IMR-90 (cell line): ENCODE measurements around the gene HNRNPA3. TPM values are rescaled to one million over a fixed set of nuclear protein-coding genes. Genes with fewer than 3 reads are reported as not detected.

Source experiments
- ATAC-seq: fragments of 200-7000 bp; cut with Tn5 transposase; 2 replicates; pipeline ENCODE4 v1.9.1; 2020; ENCODE audit warnings: low read depth, mild to moderate bottlenecking, moderate library complexity
- BruUV-seq: library from RNA; stranded (reverse); fragments of 400-500 nt; replicated peaks from 2 replicates; lab custom pipeline; 2021; lab: Mats Ljungman, UMichigan
- CTCF ChIA-PET: fragments of 300-600 bp; formaldehyde crosslinking; extraction: SDS; loops from one replicate; lab custom pipeline; 2021; ENCODE audit warnings: antibody characterized with exemption; lab: Yijun Ruan, JAX
- POLR2A ChIA-PET: fragments of 300-600 bp; sonication (Branson Sonifier 250); formaldehyde crosslinking; loops from one replicate; lab custom pipeline; 2022; ENCODE audit warnings: antibody characterized with exemption; ENCODE audit not compliant: unreplicated experiment; lab: Charles Lee
- DNase-seq: peaks from one replicate; pipeline ENCODE4 v3.0.0; 2013
- H2AFZ ChIP-seq: replicated peaks from 2 replicates; pipeline ENCODE3; 2013; ENCODE audit warnings: low read length, mild to moderate bottlenecking; ENCODE audit not compliant: poor library complexity
- H2AK5ac ChIP-seq: 2 replicates; pipeline ENCODE4 v1.6.1; 2013; ENCODE audit warnings: low read depth, low read length, inconsistent platforms
- H2AK9ac ChIP-seq: replicated peaks from 2 replicates; pipeline ENCODE3; 2013; ENCODE audit warnings: mild to moderate bottlenecking, low read depth, low read length, moderate library complexity; ENCODE audit not compliant: poor library complexity
- H2BK120ac ChIP-seq: 2 replicates; pipeline ENCODE4 v1.6.1; 2013; ENCODE audit warnings: low read depth, low read length, inconsistent platforms
- H2BK15ac ChIP-seq: 3 replicates; pipeline ENCODE4 v1.6.1; 2013; ENCODE audit warnings: low read depth, low read length, inconsistent platforms
- H2BK20ac ChIP-seq: 2 replicates; pipeline ENCODE4 v1.6.1; 2013; ENCODE audit warnings: low read depth, mild to moderate bottlenecking, inconsistent platforms, low read length, moderate library complexity
- H2BK5ac ChIP-seq: 2 replicates; pipeline ENCODE4 v1.6.1; 2013; ENCODE audit warnings: mild to moderate bottlenecking, low read depth, low read length, inconsistent platforms; ENCODE audit not compliant: poor library complexity, severe bottlenecking
- H3K14ac ChIP-seq: replicated peaks from 2 replicates; pipeline ENCODE4 v1.6.1; 2013; ENCODE audit warnings: low read depth, low read length, inconsistent platforms
- H3K18ac ChIP-seq: 2 replicates; pipeline ENCODE4 v1.6.1; 2013; ENCODE audit warnings: low read depth, low read length, control low read depth
- H3K23ac ChIP-seq: 2 replicates; pipeline ENCODE4 v1.6.1; 2013; ENCODE audit warnings: low read depth, low read length, inconsistent platforms
- H3K27ac ChIP-seq: 2 replicates; pipeline ENCODE4 v1.5.1; 2013; ENCODE audit warnings: mild to moderate bottlenecking, control low read depth, low read length; ENCODE audit not compliant: insufficient read depth
- H3K27me3 ChIP-seq: 2 replicates; pipeline ENCODE4 v1.6.1; 2013; ENCODE audit warnings: low read length; ENCODE audit not compliant: control insufficient read depth, insufficient read depth
- H3K36me3 ChIP-seq: 2 replicates; pipeline ENCODE4 v1.6.1; 2013; ENCODE audit warnings: low read length, mixed read lengths; ENCODE audit not compliant: control insufficient read depth, insufficient read depth
- H3K4ac ChIP-seq: 2 replicates; pipeline ENCODE4 v1.6.1; 2013; ENCODE audit warnings: low read depth, low read length, inconsistent platforms
- H3K4me1 ChIP-seq: 2 replicates; pipeline ENCODE4 v1.6.1; 2013; ENCODE audit warnings: low read length, mixed read lengths; ENCODE audit not compliant: control insufficient read depth, insufficient read depth
- H3K4me2 ChIP-seq: 2 replicates; pipeline ENCODE4 v1.6.1; 2013; ENCODE audit warnings: low read depth, mild to moderate bottlenecking, control low read depth, low read length, moderate library complexity
- H3K4me3 ChIP-seq: 2 replicates; pipeline ENCODE4 v1.5.1; 2013; ENCODE audit warnings: low read depth, mild to moderate bottlenecking, control low read depth, low read length, moderate library complexity; ENCODE audit not compliant: insufficient read depth
- H3K56ac ChIP-seq: 2 replicates; pipeline ENCODE4 v1.6.1; 2013; ENCODE audit warnings: low read length, inconsistent platforms; ENCODE audit not compliant: insufficient read depth; ENCODE audit errors: extremely low read depth
- H3K79me1 ChIP-seq, 2 experiments: 2 replicates each; pipeline ENCODE4 v1.6.1; 2013; ENCODE audit warnings: low read length in 2 of 2, inconsistent platforms in 1 of 2, low read depth in 1 of 2
- H3K9ac ChIP-seq: 2 replicates; pipeline ENCODE4 v1.6.1; 2013; ENCODE audit warnings: low read depth, low read length, control low read depth
- H3K9me1 ChIP-seq: 2 replicates; pipeline ENCODE4 v1.6.1; 2013; ENCODE audit warnings: low read length, inconsistent platforms; ENCODE audit not compliant: insufficient read depth
- H3K9me3 ChIP-seq: 2 replicates; pipeline ENCODE4 v1.6.1; 2013; ENCODE audit warnings: low read length; ENCODE audit not compliant: control insufficient read depth, insufficient read depth
- H4K20me1 ChIP-seq: 2 replicates; pipeline ENCODE4 v1.6.1; 2013; ENCODE audit warnings: low read length, inconsistent platforms; ENCODE audit not compliant: insufficient read depth
- H4K5ac ChIP-seq: 2 replicates; pipeline ENCODE4 v1.6.1; 2013; ENCODE audit warnings: mild to moderate bottlenecking, low read depth, low read length, control low read depth
- H4K8ac ChIP-seq, 2 experiments: 2 replicates each; pipeline ENCODE4 v1.6.1; 2013; ENCODE audit warnings: low read depth in 2 of 2, low read length in 2 of 2, control low read depth in 1 of 2, inconsistent platforms in 1 of 2
- H4K91ac ChIP-seq: 2 replicates; pipeline ENCODE4 v1.6.1; 2013; ENCODE audit warnings: low read depth, low read length, inconsistent platforms; ENCODE audit not compliant: insufficient read depth
- RAD21 ChIP-seq: IDR thresholded peaks from 2 replicates; pipeline ENCODE4 v1.6.1; 2012; ENCODE audit warnings: low read length, improper control_type of control experiment
- WGBS, 2 experiments: methylation state at CpG; one replicate each; pipeline versions ENCODE4 v1.1.5 to v1.1.7; 2013; ENCODE audit warnings: missing lambda C conversion rate in 2 of 2; ENCODE audit not compliant: insufficient read length in 1 of 2; ENCODE audit errors: extremely low coverage in 2 of 2; 5-methylcytosine and 5-hydroxymethylcytosine counted together
- dilution Hi-C: fragments of 300-500 bp; cut with HindIII; formaldehyde crosslinking; loops from one replicate; pipeline ENCODE4 v1.14.3; 2018; ENCODE audit warnings: low sequenced_read_pairs; ENCODE audit not compliant: unreplicated experiment
- in situ Hi-C: fragments of 300-500 bp; cut with MboI; formaldehyde crosslinking; loops from 3 replicates; pipeline ENCODE4 v1.14.3; 2019; ENCODE audit warnings: low sequenced_read_pairs, inconsistent platforms, mixed read lengths
- intact Hi-C: fragments of 100-400 bp; cut with micrococcal nuclease; formaldehyde crosslinking; loops from 2 replicates; pipeline ENCODE4 v1.10.0; 2022
- polyA plus RNA-seq, 3 experiments: library from polyadenylated mRNA; depleted of rRNA; stranded (reverse); fragments of >200 nt; gene quantifications; 2 replicates each; pipeline ENCODE4 v1.2.3, GENCODE V29; 2012; ENCODE audit warnings: low replicate concordance in 1 of 3
- total RNA-seq: library from RNA; depleted of rRNA; stranded (reverse); fragments of >200 nt; gene quantifications from 2 replicates; pipeline ENCODE4 v1.2.3, GENCODE V29; 2012
- TF ChIP-seq, protein P1 (sequence below): fragments of 150-350 bp; IDR thresholded peaks from 2 replicates; pipeline ENCODE4 v1.6.1; 2017; ENCODE audit warnings: mild to moderate bottlenecking, antibody characterized with exemption, low read length, low read depth
- TF ChIP-seq, protein P2 (sequence below): conservative IDR thresholded peaks from 2 replicates; pipeline ENCODE4 v1.5.1; 2012; ENCODE audit warnings: mild to moderate bottlenecking, low read depth, low read length, improper control_type of control experiment

Gene HNRNPA3
- total and polyA plus RNA-seq, 2 of the 4 experiments (the other 2 are of a cell fraction), result 18.6 to 111 TPM

DNA sequence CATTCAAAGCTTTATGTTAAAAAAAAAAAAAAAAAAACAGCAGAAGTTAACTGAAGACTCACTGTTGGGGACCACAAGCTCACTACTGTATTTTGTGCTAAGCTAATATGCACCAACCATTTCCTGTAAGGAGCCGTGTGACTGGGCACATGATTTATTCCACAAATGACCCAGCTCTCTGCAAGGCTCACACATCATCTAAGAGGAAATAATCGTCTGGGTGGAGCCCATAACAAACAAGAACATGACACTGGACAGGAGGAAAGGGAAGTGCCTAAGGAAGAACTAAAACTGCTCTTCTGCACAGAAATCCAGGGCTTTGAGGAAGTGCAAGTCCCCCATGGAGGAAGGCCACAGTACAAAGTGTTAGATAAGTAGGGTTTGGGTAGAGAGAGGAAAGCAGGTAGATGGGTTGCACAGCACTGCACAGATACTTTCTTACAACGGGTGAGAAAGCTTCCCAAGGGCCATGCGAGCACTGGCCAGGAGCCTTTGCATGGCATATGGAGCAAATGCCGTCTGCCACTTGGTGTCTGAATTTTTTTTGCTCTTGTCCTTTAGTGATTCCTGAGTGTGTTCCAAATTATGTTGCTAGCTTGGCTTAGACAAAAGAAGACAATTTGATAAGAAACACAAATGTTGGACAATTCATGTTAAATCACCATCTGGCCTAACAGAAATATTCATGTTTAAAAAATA lies 27.5 kb downstream of the HNRNPA3 start:
- Histone ChIP-seq H4K8ac (peak overlapping the region in 1 of 2 experiments; percentile 26; a peak in 1 of 4 replicates), H3K79me1 (peaks cover 6 to 44% of the 10 kb centered on the region in 2 experiments; a peak in 3 of 4 replicates), H3K4me3 (no peak overlapping the region), H3K9me3 (no peaks in the 10 kb centered on the region), H3K23ac (peak overlapping the region; percentile 77), H2AFZ (peak overlapping the region; percentile 23), H3K18ac (0 out of 2 replicates have a peak overlapping the region, but pooled peaks have one; percentile 33), H2BK15ac (no peak overlapping the region), H3K9me1 (peaks cover 29% of the 10 kb centered on the region), H4K91ac (no peak overlapping the region), H4K20me1 (peaks cover 92% of the 10 kb centered on the region), H3K56ac (no peak overlapping the region), H2BK5ac (peak overlapping the region; percentile 32), H3K4me1 (peaks cover 32% of the 10 kb centered on the region), H3K27me3 (no peaks in the 10 kb centered on the region), H3K14ac (peak overlapping the region; percentile 53; the same call in 1 of the 2 replicates), H3K9ac (no peak overlapping the region), H2BK20ac (peak overlapping the region; percentile 16; the same call in 1 of the 2 replicates), H3K36me3 (peaks cover 25% of the 10 kb centered on the region), H2AK5ac (peak overlapping the region; percentile 22; the same call in 1 of the 2 replicates), H4K5ac (no peak overlapping the region), H2BK120ac (no peak overlapping the region), H3K4ac (peak overlapping the region; percentile 44; the same call in 1 of the 2 replicates), H2AK9ac (no peak overlapping the region), H3K27ac (peak overlapping the region; percentile 82), H3K4me2 (peak overlapping the region; percentile 21; the same call in 1 of the 2 replicates)
- ChIA-PET POLR2A (interaction anchor here (0.6 kb wide), 1 partner anchor 699 kb away, joined by 7 read pairs; no protein-coding TSS in a partner anchor), CTCF (interaction anchor here (1.6 kb wide), 1 partner anchor 75 kb away, joined by 4 read pairs; no protein-coding TSS in a partner anchor)
- DNase-seq (peak; percentile 49), ATAC-seq (no peak)
- dilution Hi-C loops (no loop called here), in situ Hi-C loops (no loop called here), intact Hi-C loops (loop anchor here (5.0 kb wide), 1 partner anchor 92 kb away; no protein-coding TSS in a partner anchor)
- no TSS peak for BruUV-seq
- no CpG with 5 or more reads among the region's 5 CpGs for WGBS, 2 experiments
- TF ChIP-seq, protein P1, sequence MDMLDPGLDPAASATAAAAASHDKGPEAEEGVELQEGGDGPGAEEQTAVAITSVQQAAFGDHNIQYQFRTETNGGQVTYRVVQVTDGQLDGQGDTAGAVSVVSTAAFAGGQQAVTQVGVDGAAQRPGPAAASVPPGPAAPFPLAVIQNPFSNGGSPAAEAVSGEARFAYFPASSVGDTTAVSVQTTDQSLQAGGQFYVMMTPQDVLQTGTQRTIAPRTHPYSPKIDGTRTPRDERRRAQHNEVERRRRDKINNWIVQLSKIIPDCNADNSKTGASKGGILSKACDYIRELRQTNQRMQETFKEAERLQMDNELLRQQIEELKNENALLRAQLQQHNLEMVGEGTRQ, result peak; percentile 50; the same call in 1 of the 2 replicates
- no peak for TF ChIP-seq RAD21
- TF ChIP-seq, protein P2, sequence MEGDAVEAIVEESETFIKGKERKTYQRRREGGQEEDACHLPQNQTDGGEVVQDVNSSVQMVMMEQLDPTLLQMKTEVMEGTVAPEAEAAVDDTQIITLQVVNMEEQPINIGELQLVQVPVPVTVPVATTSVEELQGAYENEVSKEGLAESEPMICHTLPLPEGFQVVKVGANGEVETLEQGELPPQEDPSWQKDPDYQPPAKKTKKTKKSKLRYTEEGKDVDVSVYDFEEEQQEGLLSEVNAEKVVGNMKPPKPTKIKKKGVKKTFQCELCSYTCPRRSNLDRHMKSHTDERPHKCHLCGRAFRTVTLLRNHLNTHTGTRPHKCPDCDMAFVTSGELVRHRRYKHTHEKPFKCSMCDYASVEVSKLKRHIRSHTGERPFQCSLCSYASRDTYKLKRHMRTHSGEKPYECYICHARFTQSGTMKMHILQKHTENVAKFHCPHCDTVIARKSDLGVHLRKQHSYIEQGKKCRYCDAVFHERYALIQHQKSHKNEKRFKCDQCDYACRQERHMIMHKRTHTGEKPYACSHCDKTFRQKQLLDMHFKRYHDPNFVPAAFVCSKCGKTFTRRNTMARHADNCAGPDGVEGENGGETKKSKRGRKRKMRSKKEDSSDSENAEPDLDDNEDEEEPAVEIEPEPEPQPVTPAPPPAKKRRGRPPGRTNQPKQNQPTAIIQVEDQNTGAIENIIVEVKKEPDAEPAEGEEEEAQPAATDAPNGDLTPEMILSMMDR, result no peak
